GM23338 (cell line): ENCODE results near the gene SMARCA2. TPM values are rescaled to one million over a fixed set of nuclear protein-coding genes. Genes with fewer than 3 reads are reported as not detected.

ENCODE experiments used
- ATAC-seq: fragments of 200-7000 bp; cut with Tn5 transposase; 3 replicates; pipeline ENCODE4 v1.9.1; 2020
- DNase-seq: peaks from one replicate; pipeline ENCODE4 v3.0.0-alpha.2; 2015; ENCODE audit warnings: low spot score
- H2AFZ ChIP-seq: fragments of 200-600 bp; sonication (generic); 2 replicates; pipeline ENCODE4 v1.8.0; 2016; ENCODE audit warnings: antibody characterized with exemption, mild to moderate bottlenecking, moderate library complexity
- H3F3A ChIP-seq: fragments of 200-600 bp; sonication (generic); replicated peaks from 2 replicates; pipeline ENCODE4 v1.8.0; 2017; ENCODE audit warnings: antibody characterized with exemption, mixed run types, low read depth
- H3K27ac ChIP-seq: fragments of 200-600 bp; sonication (generic); 2 replicates; pipeline ENCODE4 v1.6.1; 2016; ENCODE audit warnings: low read depth
- H3K27me3 ChIP-seq: fragments of 200-600 bp; sonication (generic); 2 replicates; pipeline ENCODE4 v1.8.0; 2016; ENCODE audit warnings: mild to moderate bottlenecking, mixed run types, moderate library complexity; ENCODE audit not compliant: insufficient read depth
- H3K36me3 ChIP-seq: fragments of 200-600 bp; sonication (generic); 2 replicates; pipeline ENCODE4 v1.8.0; 2016; ENCODE audit warnings: mild to moderate bottlenecking; ENCODE audit not compliant: insufficient read depth
- H3K4me1 ChIP-seq: fragments of 200-600 bp; sonication (generic); 2 replicates; pipeline ENCODE4 v1.8.0; 2016; ENCODE audit warnings: mild to moderate bottlenecking, moderate library complexity; ENCODE audit not compliant: insufficient read depth
- H3K4me2 ChIP-seq: fragments of 200-600 bp; sonication (generic); 2 replicates; pipeline ENCODE4 v1.7.1; 2017; ENCODE audit warnings: mixed run types
- H3K4me3 ChIP-seq: fragments of 200-600 bp; sonication (generic); 2 replicates; pipeline ENCODE4 v1.6.1; 2016; ENCODE audit warnings: mixed run types
- H3K79me2 ChIP-seq: fragments of 200-600 bp; sonication (generic); replicated peaks from 2 replicates; pipeline ENCODE4 v1.8.0; 2017; ENCODE audit warnings: mild to moderate bottlenecking; ENCODE audit not compliant: insufficient read depth
- H3K9me2 ChIP-seq: fragments of 200-600 bp; sonication (generic); 2 replicates; pipeline ENCODE4 v1.8.0; 2017; ENCODE audit not compliant: insufficient read depth
- H4K20me1 ChIP-seq: fragments of 200-600 bp; sonication (generic); replicated peaks from 2 replicates; pipeline ENCODE4 v1.8.0; 2017; ENCODE audit warnings: mild to moderate bottlenecking; ENCODE audit not compliant: insufficient read depth
- H3K27ac Mint-ChIP-seq: 2 replicates; pipeline ENCODE4 v1.8.0; 2020; ENCODE audit warnings: inconsistent platforms, mild to moderate bottlenecking, moderate library complexity, mixed read lengths
- H3K27me3 Mint-ChIP-seq: 3 replicates; pipeline ENCODE4 v1.8.0; 2022; ENCODE audit warnings: low read depth, mild to moderate bottlenecking, moderate library complexity, mixed read lengths, inconsistent platforms; ENCODE audit not compliant: insufficient read depth, poor library complexity
- H3K36me3 Mint-ChIP-seq: 3 replicates; pipeline ENCODE4 v1.8.0; 2021; ENCODE audit warnings: low read depth, mild to moderate bottlenecking, inconsistent platforms, moderate library complexity, mixed read lengths
- H3K4me1 Mint-ChIP-seq: 3 replicates; pipeline ENCODE4 v1.8.0; 2020; ENCODE audit warnings: mild to moderate bottlenecking, inconsistent platforms, mixed read lengths
- H3K4me3 Mint-ChIP-seq: 3 replicates; pipeline ENCODE4 v1.8.0; 2021; ENCODE audit warnings: moderate library complexity, mild to moderate bottlenecking, inconsistent platforms, mixed read lengths
- H3K9me3 Mint-ChIP-seq: 3 replicates; pipeline ENCODE4 v1.8.0; 2020; ENCODE audit warnings: moderate library complexity, mild to moderate bottlenecking, inconsistent platforms, mixed read lengths
- CTCF ChIP-seq, 2 experiments: fragments of 200-600 bp in 1 of 2; sonication (generic) in 1 of 2; conservative IDR thresholded peaks; 2 replicates each; pipeline versions ENCODE4 v1.5.1 to v1.6.1; 2016 to 2017; ENCODE audit warnings: antibody characterized with exemption in 2 of 2, low read depth in 2 of 2, mild to moderate bottlenecking in 2 of 2, moderate library complexity in 1 of 2
- ETS1 ChIP-seq: IDR thresholded peaks from 2 replicates; pipeline ENCODE4 v1.6.1; 2016; ENCODE audit warnings: antibody characterized with exemption
- EZH2 ChIP-seq: fragments of 200-600 bp; sonication (generic); IDR thresholded peaks from one replicate; pipeline ENCODE4 v1.8.0; 2017; ENCODE audit warnings: antibody characterized with exemption, mild to moderate bottlenecking, low read depth; ENCODE audit not compliant: unreplicated experiment
- EZH2phosphoT487 ChIP-seq: fragments of 200-600 bp; sonication (generic); IDR thresholded peaks from one replicate; pipeline ENCODE4 v1.8.1; 2018; ENCODE audit warnings: antibody characterized with exemption; ENCODE audit not compliant: unreplicated experiment
- POLR2AphosphoS5 ChIP-seq: IDR thresholded peaks from 2 replicates; pipeline ENCODE4 v1.6.1; 2016; ENCODE audit warnings: antibody characterized with exemption, low read depth
- REST ChIP-seq: IDR thresholded peaks from one replicate; pipeline ENCODE4 v1.6.1; 2018; ENCODE audit warnings: antibody characterized with exemption; ENCODE audit not compliant: unreplicated experiment
- ZNF114 ChIP-seq: fragments of 250-450 bp; sonication (Bioruptor Pico); IDR thresholded peaks from 2 replicates; pipeline ENCODE4 v1.5.0; 2020; ENCODE audit warnings: mild to moderate bottlenecking, moderate library complexity
- ZNF462 ChIP-seq: fragments of 250-450 bp; sonication (Bioruptor Pico); IDR thresholded peaks from 2 replicates; pipeline ENCODE4 v1.5.0; 2020; ENCODE audit warnings: mild to moderate bottlenecking, moderate library complexity
- polyA plus RNA-seq: library from polyadenylated mRNA; unstranded; fragments of >200 nt; fragmentation: Nextera tagmentation; extraction: Ambion mirVana; gene quantifications from 2 replicates; pipeline ENCODE4 v1.2.1, GENCODE V29; 2016
- total RNA-seq: library from RNA; depleted of rRNA; stranded (reverse); fragments of >200 nt; shearing (Covaris generic); gene quantifications from 2 replicates; pipeline ENCODE4 v1.2.3, GENCODE V29; 2014

SMARCA2 gene
- total and polyA plus RNA-seq, 2 experiments from 2014 or later = 21.7 to 21.9 TPM

DNA sequence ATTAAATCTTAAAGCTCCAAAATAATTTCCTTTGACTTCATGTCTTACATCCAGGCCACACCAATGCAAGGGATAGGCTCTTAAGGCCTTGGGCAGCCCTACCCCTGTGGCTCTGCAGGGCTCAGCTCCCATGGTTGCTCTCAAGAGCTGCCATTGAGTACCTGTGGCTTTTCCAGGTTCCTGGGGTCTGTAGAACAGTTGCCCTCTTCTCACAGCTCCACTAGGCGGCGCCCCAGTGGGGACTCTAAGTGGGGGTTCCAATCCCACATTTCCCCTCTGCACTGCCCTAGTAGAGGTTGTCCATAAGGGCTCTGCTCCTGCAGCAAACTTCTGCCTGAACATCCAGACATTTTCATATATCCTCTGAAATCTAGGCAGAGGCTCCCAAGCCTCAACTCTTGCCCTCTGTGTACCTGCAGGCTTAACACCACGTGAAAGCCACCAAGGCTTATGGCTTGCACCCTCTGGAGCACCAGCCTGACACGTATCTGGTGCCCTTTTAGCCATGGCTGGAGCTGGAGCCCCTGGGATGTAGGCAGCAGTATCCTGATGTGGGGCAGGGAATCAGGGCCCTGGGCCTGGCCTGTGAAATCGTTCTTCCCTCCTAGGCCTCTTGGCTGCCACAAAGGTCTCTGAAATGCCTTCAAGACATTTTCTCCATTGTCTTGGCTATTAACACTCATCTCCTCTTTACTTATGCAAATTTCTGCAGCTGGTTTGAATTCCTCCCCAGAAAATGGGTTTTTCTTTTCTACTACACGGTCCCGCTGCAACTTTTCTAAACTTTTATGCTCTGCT, 185.1 kb downstream of the SMARCA2 start (continued):
- no peak for TF ChIP-seq REST
- TF ChIP-seq CTCF (conservative IDR thresholded peaks at IDR 0.05; ENCODE audit: low read depth in 2 of 2) = peak; percentile 43 to 58
- TF ChIP-seq POLR2AphosphoS5 = no peak

- Mint-ChIP-seq H3K4me3 (no peak overlapping the region), H3K36me3 (peaks cover 5% of the 10 kb centered on the region; the same call in 2 of the 3 replicates), H3K9me3 (peaks cover 6% of the 10 kb centered on the region; the same call in 2 of the 3 replicates), H3K4me1 (no peaks in the 10 kb centered on the region), H3K27ac (no peak overlapping the region), H3K27me3 (peaks cover 2% of the 10 kb centered on the region)
- H4K20me1 ChIP-seq = no peaks in the 10 kb centered on the region
- H2AFZ ChIP-seq = no peak overlapping the region
- H3K4me2 ChIP-seq = no peak overlapping the region
- TF ChIP-seq ZNF462 (CRISPR knock-in tag) = no peak
- no peak for TF ChIP-seq EZH2
- no peak for TF ChIP-seq POLR2AphosphoS5
- TF ChIP-seq EZH2phosphoT487 = no peak
- TF ChIP-seq ZNF114 (CRISPR knock-in tag) = no peak
- TF ChIP-seq ETS1 = no peak
- no peaks in the 10 kb centered on the region for H3K36me3 ChIP-seq
- DNase-seq (no peak), ATAC-seq (no peak)
- 0 out of 2 replicates have a peak, but pooled peaks cover under 1% of the 10 kb centered on the region for H3K4me1 ChIP-seq
- no peaks in the 10 kb centered on the region for H3K79me2 ChIP-seq
- no peaks in the 10 kb centered on the region for H3K9me2 ChIP-seq
- H3K4me3 ChIP-seq = no peak overlapping the region
- no peak overlapping the region for H3K27ac ChIP-seq
- no peaks in the 10 kb centered on the region for H3F3A ChIP-seq
- no peaks in the 10 kb centered on the region for H3K27me3 ChIP-seq
Measured at GRCh38 chr9:2208465-2208864, 193.3 kb downstream of the SMARCA2 start.
